ENCODE measurements around the gene AKAP7.

AKAP7 gene

DNA sequence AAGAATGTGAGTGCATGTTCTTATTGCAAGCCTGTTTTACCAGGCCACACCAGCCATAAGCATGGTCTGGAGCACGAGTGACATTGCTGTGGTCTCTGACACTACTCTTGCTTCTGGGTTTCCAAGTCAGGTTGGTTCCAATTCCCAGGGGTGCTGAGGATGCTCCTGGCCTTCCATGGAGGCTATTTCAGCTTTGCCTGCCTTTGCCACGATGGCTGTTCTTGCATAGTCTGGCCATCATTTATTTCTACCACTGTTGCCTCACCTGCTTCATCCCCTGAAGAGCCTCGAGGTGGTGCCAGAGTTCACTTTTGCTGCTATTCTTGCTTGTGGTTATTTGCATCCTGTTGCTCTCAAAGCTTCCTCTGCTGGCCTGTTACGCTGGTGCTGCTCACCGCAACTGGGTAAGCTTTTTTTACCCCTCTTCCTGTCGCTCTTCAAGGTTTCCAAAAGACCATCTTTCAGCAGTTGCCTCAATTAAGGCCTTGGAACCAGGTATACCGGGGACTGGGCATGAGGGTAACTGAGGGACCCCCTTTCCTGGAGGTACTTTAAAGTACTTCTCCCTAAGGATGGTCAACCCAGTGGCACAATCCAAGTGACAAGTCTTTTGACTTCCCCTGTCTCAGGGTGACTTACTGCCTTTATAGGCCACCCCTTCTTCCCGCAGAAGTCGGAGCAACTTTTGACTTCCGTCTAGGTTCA is 64.5 kb downstream of the AKAP7 start:
- peak; percentile 33 for DNase-seq (ENCODE audit: low spot score)

DNA sequence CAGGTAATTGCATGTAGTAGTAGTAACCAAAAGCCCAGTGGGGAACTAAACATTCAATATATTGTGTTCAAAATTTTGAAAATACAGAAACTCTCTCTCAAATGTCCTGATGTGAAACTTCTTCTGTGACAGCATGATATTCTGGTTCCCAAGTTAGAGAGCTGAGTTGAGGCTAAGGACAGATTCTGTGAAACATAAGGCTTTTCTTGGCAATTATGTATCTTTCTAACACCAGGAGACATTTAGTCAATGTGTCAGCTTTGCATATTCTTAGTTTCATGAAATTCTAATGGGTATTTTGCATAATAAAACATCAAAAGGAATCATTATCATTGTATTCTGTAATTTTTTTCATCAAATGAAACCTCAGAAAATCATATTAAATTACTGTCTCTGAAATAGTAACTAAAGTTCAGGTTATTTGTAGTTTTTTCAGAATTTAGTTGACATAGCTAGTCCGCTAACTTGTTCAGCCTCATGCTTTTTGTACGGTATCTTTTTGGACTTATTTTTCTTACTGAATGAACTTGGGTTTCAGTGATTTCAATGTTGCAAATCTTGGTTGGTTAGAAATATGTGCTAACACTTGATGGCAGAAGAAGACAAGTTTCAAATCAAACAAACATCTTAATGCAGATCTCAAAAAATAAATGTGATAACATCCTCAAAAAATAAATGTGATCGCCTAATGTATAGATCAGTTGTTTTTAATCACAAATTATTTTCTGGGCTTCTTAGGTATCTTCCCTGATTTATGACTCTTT is 70.4 kb downstream of the AKAP7 start:
- no peak for DNase-seq (ENCODE audit: low spot score)

DNA sequence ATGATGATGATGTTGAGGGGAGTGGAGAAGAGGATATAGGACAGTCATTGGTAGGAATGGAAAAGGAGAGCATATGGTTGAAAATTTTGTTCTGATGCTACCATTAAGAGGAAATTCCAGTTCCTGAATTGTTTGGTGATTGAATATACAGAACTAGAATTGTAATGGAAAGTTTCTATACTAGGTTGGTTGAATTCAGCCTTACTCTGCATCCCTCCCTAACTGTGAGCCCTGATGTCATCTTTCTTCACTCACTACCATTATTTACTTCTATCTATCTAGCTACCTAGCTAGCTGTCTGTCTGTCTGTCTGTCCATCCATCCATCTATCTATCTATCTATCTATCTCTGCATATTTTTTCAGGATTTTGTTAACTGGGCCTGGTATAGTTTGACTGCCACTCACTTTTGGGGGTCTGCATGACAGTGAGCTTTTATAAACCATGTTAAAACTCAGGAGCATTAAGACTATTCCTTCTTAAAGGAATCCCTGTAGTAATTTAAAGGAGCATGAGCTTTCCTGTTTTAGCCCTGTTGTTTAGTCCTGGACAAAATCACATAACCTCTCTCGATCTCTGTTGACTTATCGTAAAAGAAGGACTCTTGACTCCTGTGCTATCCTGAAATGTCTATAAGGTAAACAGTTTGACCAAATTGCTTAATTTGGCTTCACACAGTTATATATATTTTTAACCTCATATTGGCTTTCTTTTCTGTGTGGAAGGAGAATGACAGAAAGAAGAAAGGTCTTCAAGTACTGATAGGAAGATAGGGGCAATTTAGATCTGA is 71.4 kb downstream of the AKAP7 start:
- DNase-seq (ENCODE audit: low spot score) = no peak

DNA sequence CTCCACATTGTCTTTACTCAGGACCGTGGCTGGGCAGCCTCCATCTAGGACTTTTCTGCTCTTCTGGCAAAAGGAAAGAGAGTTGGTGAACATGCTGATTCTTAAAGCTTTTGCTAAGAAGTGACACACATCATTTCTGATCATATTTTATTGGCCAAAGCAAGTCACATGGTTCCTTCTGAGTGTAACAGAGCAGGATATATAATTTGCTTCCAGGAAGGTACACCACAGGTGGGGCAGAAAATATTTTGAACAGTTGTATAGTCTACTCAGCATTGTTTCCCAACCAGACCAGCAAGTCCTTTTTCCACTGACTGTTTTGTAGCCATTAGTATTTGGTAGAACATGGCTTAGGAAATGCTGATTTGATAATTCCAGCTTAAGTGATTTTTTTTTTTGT is 73.5 kb downstream of the AKAP7 start:
- DNase-seq (ENCODE audit: low spot score) = no peak

DNA sequence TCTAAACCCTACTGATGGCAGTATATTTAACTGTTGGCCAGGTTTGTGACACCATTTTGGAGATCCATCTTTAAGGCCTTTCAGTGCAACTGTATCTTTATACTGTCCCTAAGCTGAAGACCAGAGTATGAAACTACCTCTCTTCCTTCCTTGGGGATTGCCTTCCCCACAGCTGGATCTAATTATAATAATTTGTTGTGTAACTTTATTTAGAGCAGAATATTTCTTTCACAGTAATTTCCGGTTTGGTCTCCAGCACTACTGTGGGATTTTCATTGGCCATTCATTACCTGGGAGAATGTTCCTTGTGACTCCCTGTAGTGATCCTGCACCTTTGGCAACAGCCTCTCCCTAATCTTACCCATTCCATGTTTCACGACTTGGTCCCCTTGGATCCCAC is 75.2 kb downstream of the AKAP7 start:
- DNase-seq (ENCODE audit: low spot score) = no peak

DNA sequence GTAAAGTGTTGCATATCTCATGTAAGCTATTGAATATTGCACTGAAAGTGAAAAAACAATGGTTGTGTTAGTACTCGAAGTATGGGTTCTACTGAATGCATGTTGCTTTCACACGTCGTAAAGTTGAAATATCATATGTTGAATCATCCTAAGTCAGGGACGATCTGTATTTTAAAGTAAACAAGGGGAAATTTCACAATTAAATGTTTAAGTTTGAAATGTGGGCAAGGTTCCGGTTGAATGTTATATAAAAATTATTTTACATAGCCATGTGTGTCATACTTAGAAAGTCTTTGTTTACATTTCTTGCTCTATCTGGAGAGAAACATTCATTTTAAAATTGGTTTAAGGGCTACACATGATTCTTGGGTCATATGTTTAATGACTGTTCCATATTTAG is 76.8 kb downstream of the AKAP7 start:
- DNase-seq (ENCODE audit: low spot score) = no peak

DNA sequence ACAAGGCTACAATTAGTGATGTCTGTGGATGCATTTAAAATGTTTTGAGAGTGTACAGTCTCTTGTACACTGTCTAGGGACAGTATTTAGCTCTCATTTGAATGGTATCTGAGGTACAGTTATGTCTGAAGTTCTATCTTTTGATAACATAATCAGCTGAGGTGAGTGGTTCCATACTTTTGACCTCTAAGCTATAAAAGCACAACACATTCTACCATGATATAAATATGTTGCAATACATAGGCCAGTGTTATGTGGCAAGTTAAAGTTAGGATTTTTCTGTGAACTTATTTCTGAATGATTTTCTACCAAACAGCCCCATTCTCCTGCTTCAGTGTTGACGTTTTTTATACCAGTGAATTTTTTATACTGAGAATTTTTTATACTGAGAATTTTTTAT is 77.6 kb downstream of the AKAP7 start:
- no peak for DNase-seq (ENCODE audit: low spot score)

DNA sequence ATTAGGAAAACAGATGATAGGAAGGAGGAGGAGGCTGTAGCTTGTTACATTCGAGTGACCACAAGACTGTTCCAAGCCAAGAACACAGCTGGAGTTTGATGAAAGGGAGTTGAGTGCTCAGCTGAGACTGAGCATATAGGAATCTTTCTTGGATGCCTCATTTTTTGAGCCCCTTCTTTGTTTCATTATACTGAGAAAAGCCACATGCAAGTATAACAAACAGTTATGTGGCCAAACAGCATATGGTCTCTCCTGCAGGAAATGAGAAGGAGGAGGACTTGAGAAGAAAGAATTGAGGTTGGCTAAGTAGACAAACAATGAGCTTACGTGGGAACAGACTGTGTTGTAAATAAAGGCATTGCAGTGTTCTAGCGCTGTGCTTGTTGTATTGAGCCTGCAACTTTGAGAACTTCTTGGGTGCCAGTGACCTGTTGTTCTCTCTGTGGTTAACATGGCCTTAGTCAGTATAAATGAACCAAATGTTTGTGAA is 78.3 kb downstream of the AKAP7 start:
- no peak for DNase-seq (ENCODE audit: low spot score)

DNA sequence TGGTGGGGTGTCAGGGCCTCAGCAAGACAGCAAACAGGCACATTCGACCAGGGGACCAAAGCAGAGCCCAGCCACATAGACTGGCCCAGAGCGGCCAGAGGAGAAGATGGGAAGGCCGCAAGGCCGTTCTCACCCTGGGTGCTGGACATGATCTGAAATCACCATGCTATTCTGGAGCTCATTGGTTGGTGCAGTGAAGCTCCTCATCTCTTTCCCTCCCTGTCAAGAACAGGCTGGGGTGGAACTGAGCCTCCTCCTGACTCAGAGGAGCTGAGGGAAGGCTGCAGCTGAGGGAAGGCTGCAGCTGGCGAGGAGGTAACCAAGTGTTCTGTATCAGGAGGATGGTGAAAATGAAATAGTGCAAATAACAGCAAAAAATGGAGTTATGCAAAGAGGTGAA is 80.0 kb downstream of the AKAP7 start:
- DNase-seq (ENCODE audit: low spot score) = no peak

DNA sequence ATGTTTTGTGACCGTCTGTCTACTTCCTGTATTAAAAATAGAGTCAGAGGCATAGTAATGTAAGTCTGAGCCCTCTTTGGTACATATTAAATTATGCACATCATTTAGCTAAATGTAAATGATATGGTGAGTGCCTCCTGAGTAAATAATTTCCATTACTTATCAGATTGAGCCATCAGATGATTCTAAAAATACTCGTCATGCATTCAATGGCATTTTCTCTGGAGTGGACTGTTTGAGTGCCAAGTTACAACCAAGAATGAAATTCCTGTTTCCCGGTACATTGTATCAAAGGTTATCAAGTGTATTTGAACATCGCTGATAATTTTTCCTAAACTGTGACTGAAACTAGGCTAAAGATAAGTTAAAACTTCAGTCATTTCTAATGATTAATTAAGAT is 81.0 kb downstream of the AKAP7 start:
- no peak for DNase-seq (ENCODE audit: low spot score)

DNA sequence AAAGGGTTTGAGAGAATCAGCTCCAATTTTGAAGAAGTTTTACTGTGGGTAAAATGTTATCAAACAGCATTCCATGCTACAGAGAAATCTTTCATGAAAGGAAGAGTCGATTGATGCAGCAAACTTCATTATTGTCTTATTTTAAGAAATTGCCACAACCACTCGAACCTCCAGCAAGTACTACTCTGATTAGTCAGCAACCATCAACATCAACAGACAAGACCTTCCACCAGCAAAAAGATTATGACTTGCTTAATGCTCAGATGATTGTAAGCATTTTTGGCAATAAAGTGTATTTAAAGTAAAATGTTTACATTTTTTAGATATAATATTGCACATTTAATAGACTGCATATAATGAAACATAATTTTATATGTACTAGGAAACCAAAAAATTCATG is 87.5 kb downstream of the AKAP7 start:
- no peak for DNase-seq (ENCODE audit: low spot score)

DNA sequence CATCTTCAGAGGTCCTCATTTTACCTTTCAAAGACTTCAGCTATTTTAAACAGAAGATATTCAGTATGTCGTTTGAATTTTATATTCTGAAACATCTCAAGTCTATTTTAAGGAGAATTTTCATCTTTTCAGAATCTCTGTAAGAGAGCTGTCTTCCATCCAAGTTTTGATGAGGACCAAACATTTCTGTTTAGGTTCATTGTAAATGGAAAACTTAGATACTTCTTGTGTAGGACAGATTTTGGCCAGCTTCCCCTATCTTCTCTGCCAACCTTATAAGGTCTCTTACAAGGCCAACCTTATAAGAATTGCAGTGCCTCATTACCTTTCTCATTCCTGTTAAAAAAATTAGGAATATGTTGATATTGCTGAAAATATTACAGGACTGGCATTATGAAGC is 88.1 kb downstream of the AKAP7 start:
- no peak for DNase-seq (ENCODE audit: low spot score)

DNA sequence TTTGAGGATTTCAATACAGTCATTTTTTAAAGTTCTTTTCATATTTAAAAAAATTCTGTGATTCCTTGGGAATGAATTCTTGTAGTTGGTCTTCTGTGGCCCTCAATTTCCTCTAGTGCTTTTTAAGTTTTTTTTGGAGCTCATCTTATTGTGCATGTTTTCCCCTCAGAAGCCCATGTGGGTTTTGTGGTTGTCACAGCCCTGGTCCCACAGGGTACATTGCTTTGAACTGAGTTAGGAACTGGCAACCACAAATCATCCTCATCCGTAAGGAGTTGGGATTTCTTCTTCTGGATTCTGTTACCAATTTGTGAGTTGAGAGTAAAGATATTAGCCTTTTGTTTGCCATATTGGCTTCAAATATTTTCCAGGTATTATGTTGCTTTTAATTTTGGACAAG is 89.9 kb downstream of the AKAP7 start:
- no peak for DNase-seq (ENCODE audit: low spot score)

DNA sequence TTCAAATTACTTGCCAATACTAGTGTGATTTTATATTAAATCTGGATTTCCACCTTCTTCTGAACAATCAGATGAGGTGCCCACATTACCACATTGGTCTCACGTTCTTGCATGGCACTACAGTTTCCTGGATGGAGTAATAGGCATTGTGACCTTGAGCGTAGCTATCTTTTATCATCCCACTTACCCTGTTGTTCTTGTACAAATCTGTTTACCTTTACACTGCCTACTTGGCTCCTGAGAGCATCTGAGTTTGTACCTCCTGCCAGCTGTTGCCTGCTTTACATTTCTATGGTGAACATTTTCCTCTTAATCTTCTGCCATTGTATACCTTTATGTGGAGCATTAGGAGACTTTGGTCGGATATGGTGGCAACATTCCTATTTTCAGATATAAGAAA is 90.7 kb downstream of the AKAP7 start:
- DNase-seq (ENCODE audit: low spot score) = no peak

DNA sequence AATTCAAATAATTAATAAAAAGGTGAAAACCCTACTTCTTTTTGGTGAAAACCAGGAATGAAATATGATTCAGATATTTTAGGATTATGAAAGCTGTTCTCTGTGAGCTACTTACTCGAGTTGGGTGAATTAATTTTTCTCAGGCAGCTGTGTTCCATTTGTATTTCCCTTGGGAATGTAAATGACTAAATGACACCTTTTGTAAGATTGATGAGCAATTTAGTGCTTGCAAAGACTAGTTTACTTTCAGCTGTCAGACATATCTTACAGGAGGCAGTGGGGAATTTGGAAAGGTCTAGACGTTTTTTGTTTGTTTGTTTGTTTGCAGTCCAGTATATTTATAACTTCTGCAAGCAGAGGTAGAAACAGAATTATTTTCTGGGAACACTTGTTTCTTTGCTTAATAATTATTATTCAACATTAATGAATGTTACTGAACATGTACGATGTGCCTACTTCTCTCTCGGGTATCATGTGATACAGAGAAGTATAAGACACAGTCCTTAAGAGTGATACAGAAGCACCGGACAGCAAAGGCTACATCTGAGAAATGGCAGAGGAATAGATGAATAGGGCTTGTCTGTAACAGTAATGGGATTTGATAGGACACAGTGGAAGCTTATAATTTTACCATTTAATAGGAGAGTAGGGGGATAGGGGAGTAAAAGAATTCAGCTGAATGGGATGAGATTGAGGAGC is 91.3 kb downstream of the AKAP7 start:
- DNase-seq (ENCODE audit: low spot score) = no peak

DNA sequence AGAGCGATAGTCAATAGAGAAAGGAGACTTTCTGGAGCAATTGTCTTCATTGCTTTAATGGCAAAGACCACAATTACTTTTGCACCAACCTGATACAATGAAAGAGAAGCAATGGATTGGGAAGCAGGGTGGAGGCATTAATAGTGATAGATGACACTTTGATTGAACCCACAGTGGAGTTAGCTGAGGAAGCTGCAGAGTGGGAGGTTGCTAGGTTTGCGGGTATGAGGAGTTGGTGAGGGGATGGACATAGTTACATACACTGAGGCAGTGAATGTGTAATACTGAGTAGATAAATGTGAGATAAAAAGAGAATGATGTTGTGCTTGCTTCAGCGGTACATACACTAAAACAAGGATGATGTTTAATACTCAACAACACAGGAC is 91.9 kb downstream of the AKAP7 start:
- no peak for DNase-seq (ENCODE audit: low spot score)

DNA sequence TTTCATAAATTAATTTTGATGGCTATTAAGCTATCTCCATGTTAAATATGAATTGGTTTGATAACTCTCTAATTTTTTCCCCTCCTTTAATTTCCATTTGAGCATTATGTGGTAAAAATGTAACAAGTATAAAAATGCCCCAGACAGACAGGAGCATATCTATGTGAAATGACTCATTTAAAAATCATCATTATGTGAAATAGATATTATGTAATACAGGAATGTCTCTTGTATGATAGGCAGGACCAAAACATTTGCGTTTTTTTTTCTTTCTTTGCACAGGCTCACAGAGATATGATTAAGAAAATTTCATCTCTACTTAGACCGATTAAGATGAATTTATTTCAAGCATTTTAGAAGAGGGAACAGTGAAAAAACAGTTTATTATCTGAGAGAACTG is 95.8 kb downstream of the AKAP7 start:
- no peak for DNase-seq (ENCODE audit: low spot score)

DNA sequence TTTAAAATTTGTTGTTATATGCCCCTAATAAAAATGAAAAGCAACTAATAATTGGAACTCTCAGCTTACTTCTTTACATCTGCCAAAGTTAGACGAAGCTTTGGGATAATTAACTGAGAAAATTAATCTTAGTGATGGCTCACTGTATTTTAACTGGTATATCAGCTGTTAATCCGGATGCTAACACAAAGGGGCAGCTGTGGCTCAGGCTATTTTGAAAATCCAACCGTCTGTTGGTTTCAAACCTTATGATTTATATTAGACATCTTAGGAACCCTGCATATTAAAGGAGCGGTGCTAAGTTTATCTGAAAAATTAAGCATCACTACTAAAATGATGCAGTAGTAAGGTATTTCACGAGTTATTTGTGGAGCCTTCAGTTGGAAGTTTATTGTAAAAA is 96.6 kb downstream of the AKAP7 start:
- no peak for DNase-seq (ENCODE audit: low spot score)

DNA sequence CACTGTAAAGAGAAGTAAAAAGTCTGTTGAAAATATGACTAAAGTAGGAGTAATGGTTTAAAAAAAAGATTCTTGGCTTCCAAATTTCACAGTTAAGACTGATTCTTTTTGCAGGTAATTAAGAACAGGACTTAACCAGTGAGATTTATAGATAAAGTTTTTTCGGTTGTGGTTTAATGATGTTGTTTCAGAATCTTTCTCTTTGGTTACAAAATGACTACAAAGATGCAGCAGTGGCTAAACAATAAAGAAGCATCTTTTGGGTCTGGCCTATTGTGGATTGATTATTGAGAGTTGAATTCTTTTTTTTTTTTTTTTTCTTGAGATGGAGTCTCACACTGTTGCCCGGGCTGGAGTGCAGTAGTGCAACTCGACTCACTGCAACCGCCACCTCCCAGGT is 109.7 kb downstream of the AKAP7 start:
- no peak for DNase-seq (ENCODE audit: low spot score)

DNA sequence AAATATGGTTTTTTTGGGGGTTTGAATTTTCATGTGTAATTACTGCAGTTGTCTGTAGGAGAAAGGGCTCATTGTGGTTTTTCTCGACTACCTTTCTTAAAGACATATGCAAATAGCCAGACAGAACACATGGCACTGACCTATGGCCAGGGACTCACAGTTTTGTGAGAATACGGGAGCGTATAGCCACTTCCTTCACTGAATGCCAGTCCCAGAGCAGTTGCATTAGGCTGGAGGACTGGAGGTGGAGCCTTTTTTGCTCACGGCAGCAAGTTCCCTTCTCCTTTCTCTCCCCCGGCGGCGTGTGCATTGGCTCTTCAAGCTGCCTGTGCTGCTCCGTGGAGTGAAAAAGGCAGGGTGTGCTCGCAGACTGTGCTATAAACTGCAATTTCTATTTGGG is 114.9 kb downstream of the AKAP7 start:
- peak; percentile 66 for DNase-seq (ENCODE audit: low spot score)

DNA sequence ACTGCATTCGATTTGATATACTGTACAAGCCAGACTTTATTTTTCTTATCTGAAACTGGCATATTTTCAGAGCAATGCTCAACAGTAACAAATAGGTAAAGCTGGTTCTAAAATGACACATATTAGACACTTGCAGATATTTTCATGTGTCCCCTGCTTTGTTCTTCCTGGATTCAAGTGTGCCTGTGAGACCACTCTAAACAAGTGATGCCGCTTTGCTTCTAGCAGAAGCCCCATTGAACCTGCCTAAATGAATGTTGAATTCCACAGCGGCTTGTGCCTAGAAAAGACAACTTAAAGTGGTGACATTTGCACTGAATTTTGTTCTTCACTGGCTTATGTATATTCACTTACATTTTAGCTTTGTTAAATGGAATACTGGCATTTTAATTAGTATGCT is 115.7 kb downstream of the AKAP7 start:
- DNase-seq (ENCODE audit: low spot score) = no peak

DNA sequence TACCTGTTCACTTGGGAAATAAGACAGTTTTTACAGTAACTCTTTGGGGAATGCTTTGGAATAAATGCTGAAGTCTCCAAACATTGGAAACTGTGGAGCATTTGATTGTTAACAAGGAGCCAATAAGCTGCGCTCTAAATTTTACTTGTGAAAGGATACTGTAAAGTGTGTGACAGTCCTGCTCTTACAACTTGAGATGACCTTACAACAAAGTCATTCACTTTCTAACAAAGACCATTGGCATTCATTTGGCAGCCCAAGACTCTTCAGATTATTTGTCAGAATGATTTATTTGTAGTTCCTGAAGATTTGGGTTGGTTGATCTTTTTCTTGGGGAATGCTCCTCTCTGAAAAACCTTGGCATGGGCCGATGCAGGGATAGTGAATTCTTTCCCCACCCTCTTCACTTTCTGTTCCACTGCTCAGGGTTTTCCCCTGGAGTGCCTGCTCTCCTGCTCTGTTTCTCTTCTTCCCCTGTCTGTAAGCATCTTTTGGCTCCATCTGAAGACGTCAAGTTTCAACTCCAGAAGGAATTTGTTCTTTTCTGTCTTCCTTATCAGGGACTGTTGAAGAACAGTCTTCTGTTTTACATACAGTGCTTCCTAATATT is 116.4 kb downstream of the AKAP7 start:
- no peak for DNase-seq (ENCODE audit: low spot score)

Measured in globus pallidus (tissue), 1 donor.